ENCODE measurements around the gene DTL.

Gene DTL

GRCh38 chr1:212097360-212097759 lies 61.8 kb downstream of the DTL start:
- H3K36me3 Mint-ChIP-seq (ENCODE audit: low read depth), result peaks cover 100% of the 10 kb centered on the region
- no peak overlapping the region for H3K4me3 Mint-ChIP-seq
- peaks cover 3% of the 10 kb centered on the region for H3K9me3 Mint-ChIP-seq
- DNase-seq, result no peak
- H3K27ac Mint-ChIP-seq, result no peak overlapping the region
- no peaks in the 10 kb centered on the region for H3K27me3 Mint-ChIP-seq
- H3K4me1 Mint-ChIP-seq (ENCODE audit: low read depth), result peaks cover 10% of the 10 kb centered on the region

- peaks cover 10% of the 10 kb centered on the region for H3K4me1 Mint-ChIP-seq (ENCODE audit: low read depth)
- H3K27ac Mint-ChIP-seq, result no peak overlapping the region
- H3K9me3 Mint-ChIP-seq, result peaks cover 3% of the 10 kb centered on the region
- no peaks in the 10 kb centered on the region for H3K27me3 Mint-ChIP-seq
- H3K36me3 Mint-ChIP-seq (ENCODE audit: low read depth), result peaks cover 100% of the 10 kb centered on the region
- H3K4me3 Mint-ChIP-seq, result no peak overlapping the region
- DNase-seq, result no peak
Observed at GRCh38 chr1:212098310-212098709, 62.8 kb downstream of the DTL start.

- Mint-ChIP-seq H3K27ac (no peak overlapping the region), H3K4me3 (no peak overlapping the region), H3K27me3 (no peaks in the 10 kb centered on the region), H3K36me3 (ENCODE audit: low read depth) (peaks cover 100% of the 10 kb centered on the region), H3K9me3 (peaks cover 3% of the 10 kb centered on the region), H3K4me1 (ENCODE audit: low read depth) (peaks cover 10% of the 10 kb centered on the region)
- no peak for DNase-seq
Observed at GRCh38 chr1:212098771-212099170, 63.2 kb downstream of the DTL start.

GRCh38 chr1:212101251-212101650 lies 65.7 kb downstream of the DTL start:
- peaks cover 3% of the 10 kb centered on the region for H3K9me3 Mint-ChIP-seq
- peaks cover 12% of the 10 kb centered on the region for H3K4me1 Mint-ChIP-seq (ENCODE audit: low read depth)
- no peaks in the 10 kb centered on the region for H3K27me3 Mint-ChIP-seq
- peaks cover 100% of the 10 kb centered on the region for H3K36me3 Mint-ChIP-seq (ENCODE audit: low read depth)
- no peak overlapping the region for H3K27ac Mint-ChIP-seq
- no peak overlapping the region for H3K4me3 Mint-ChIP-seq
- no peak for DNase-seq

GRCh38 chr1:212101735-212102134 lies 66.2 kb downstream of the DTL start:
- Mint-ChIP-seq H3K27me3 (no peaks in the 10 kb centered on the region), H3K4me1 (ENCODE audit: low read depth) (peaks cover 13% of the 10 kb centered on the region), H3K27ac (no peak overlapping the region), H3K4me3 (no peak overlapping the region), H3K36me3 (ENCODE audit: low read depth) (peaks cover 100% of the 10 kb centered on the region), H3K9me3 (no peaks in the 10 kb centered on the region)
- no peak for DNase-seq

GRCh38 chr1:212104586-212105325 lies 69.2 kb downstream of the DTL start:
- Mint-ChIP-seq H3K9me3 (no peaks in the 10 kb centered on the region), H3K27ac (no peak overlapping the region), H3K27me3 (no peaks in the 10 kb centered on the region), H3K4me3 (no peak overlapping the region), H3K36me3 (ENCODE audit: low read depth) (peaks cover 70% of the 10 kb centered on the region), H3K4me1 (ENCODE audit: low read depth) (peaks cover 13% of the 10 kb centered on the region)
- DNase-seq, result no peak

- no peaks in the 10 kb centered on the region for H3K27me3 Mint-ChIP-seq
- H3K4me1 Mint-ChIP-seq (ENCODE audit: low read depth), result peaks cover 9% of the 10 kb centered on the region
- H3K4me3 Mint-ChIP-seq, result no peak overlapping the region
- peaks cover 54% of the 10 kb centered on the region for H3K36me3 Mint-ChIP-seq (ENCODE audit: low read depth)
- no peak for DNase-seq
- H3K27ac Mint-ChIP-seq, result no peak overlapping the region
- H3K9me3 Mint-ChIP-seq, result no peaks in the 10 kb centered on the region
Observed at GRCh38 chr1:212106286-212106792, 70.8 kb downstream of the DTL start.

GRCh38 chr1:212107481-212107880 lies 71.9 kb downstream of the DTL start:
- peaks cover 43% of the 10 kb centered on the region for H3K36me3 Mint-ChIP-seq (ENCODE audit: low read depth)
- no peak for DNase-seq
- no peak overlapping the region for H3K4me3 Mint-ChIP-seq
- no peaks in the 10 kb centered on the region for H3K27me3 Mint-ChIP-seq
- peaks cover 3% of the 10 kb centered on the region for H3K4me1 Mint-ChIP-seq (ENCODE audit: low read depth)
- no peaks in the 10 kb centered on the region for H3K9me3 Mint-ChIP-seq
- H3K27ac Mint-ChIP-seq, result peak overlapping the region; percentile 7

GRCh38 chr1:212108187-212108586 lies 72.6 kb downstream of the DTL start:
- Mint-ChIP-seq H3K27ac (no peak overlapping the region), H3K36me3 (ENCODE audit: low read depth) (peaks cover 36% of the 10 kb centered on the region)
- no peak for DNase-seq

GRCh38 chr1:212108981-212109380 lies 73.4 kb downstream of the DTL start:
- Mint-ChIP-seq H3K27ac (no peak overlapping the region), H3K36me3 (ENCODE audit: low read depth) (peaks cover 28% of the 10 kb centered on the region), H3K4me3 (no peak overlapping the region), H3K27me3 (no peaks in the 10 kb centered on the region), H3K4me1 (ENCODE audit: low read depth) (peaks cover 3% of the 10 kb centered on the region), H3K9me3 (no peaks in the 10 kb centered on the region)
- no peak for DNase-seq

More at GRCh38 chr1:212108187-212108586, 72.6 kb downstream of the DTL start:
- Mint-ChIP-seq H3K27me3 (no peaks in the 10 kb centered on the region), H3K4me3 (no peak overlapping the region), H3K4me1 (ENCODE audit: low read depth) (peaks cover 3% of the 10 kb centered on the region), H3K9me3 (no peaks in the 10 kb centered on the region)

GRCh38 chr1:212109728-212110127 lies 74.2 kb downstream of the DTL start:
- Mint-ChIP-seq H3K27ac (no peak overlapping the region), H3K36me3 (ENCODE audit: low read depth) (peaks cover 21% of the 10 kb centered on the region), H3K27me3 (no peaks in the 10 kb centered on the region), H3K4me3 (no peak overlapping the region), H3K9me3 (no peaks in the 10 kb centered on the region), H3K4me1 (ENCODE audit: low read depth) (peaks cover 3% of the 10 kb centered on the region)
- no peak for DNase-seq

GRCh38 chr1:212110617-212111016 lies 75.1 kb downstream of the DTL start:
- H3K4me1 Mint-ChIP-seq (ENCODE audit: low read depth), result peaks cover 3% of the 10 kb centered on the region
- no peak for DNase-seq
- H3K9me3 Mint-ChIP-seq, result no peaks in the 10 kb centered on the region
- no peak overlapping the region for H3K4me3 Mint-ChIP-seq
- no peaks in the 10 kb centered on the region for H3K27me3 Mint-ChIP-seq
- no peak overlapping the region for H3K27ac Mint-ChIP-seq
- peaks cover 15% of the 10 kb centered on the region for H3K36me3 Mint-ChIP-seq (ENCODE audit: low read depth)

- Mint-ChIP-seq H3K4me3 (no peak overlapping the region), H3K36me3 (ENCODE audit: low read depth) (peaks cover 5% of the 10 kb centered on the region), H3K4me1 (ENCODE audit: low read depth) (no peaks in the 10 kb centered on the region), H3K27ac (no peak overlapping the region), H3K27me3 (no peaks in the 10 kb centered on the region), H3K9me3 (no peaks in the 10 kb centered on the region)
- DNase-seq, result no peak
Observed at GRCh38 chr1:212111536-212111935, 76.0 kb downstream of the DTL start.

GRCh38 chr1:212113706-212114105 lies 78.2 kb downstream of the DTL start:
- Mint-ChIP-seq H3K36me3 (ENCODE audit: low read depth) (peaks cover 6% of the 10 kb centered on the region), H3K27me3 (no peaks in the 10 kb centered on the region), H3K4me3 (no peak overlapping the region), H3K9me3 (no peaks in the 10 kb centered on the region), H3K4me1 (ENCODE audit: low read depth) (no peaks in the 10 kb centered on the region), H3K27ac (no peak overlapping the region)
- no peak for DNase-seq

GRCh38 chr1:212118167-212118871 lies 82.8 kb downstream of the DTL start:
- H3K36me3 Mint-ChIP-seq (ENCODE audit: low read depth), result peaks cover 6% of the 10 kb centered on the region
- DNase-seq, result no peak
- H3K4me3 Mint-ChIP-seq, result no peak overlapping the region
- H3K27ac Mint-ChIP-seq, result peak overlapping the region; percentile 1
- no peaks in the 10 kb centered on the region for H3K27me3 Mint-ChIP-seq
- no peaks in the 10 kb centered on the region for H3K9me3 Mint-ChIP-seq
- peaks cover 9% of the 10 kb centered on the region for H3K4me1 Mint-ChIP-seq (ENCODE audit: low read depth)

Measured in activated T-cell treated with anti-CD3 and anti-CD28 coated beads, Interleukin-2, amount 50 U/mL, for 24 hours (primary cell).